Stimulated activated CD4-positive, alpha-beta T cell treated with anti-CD3 and anti-CD28 coated beads, Interleukin-15, amount 100 ng/mL, for 1 hour (primary cell): ENCODE measurements around the gene COP1.

Experiments
- DNase-seq, 2 donors: peaks; one replicate each; pipeline ENCODE4 v3.0.0-alpha.2; 2020; ENCODE audit warnings: low read depth in 1 of 2, low spot score in 1 of 2

The COP1 gene

GRCh38 chr1:175969231-175969630 lies 237.9 kb downstream of the COP1 start:
- DNase-seq = no peak

- no peak for DNase-seq
Observed at GRCh38 chr1:175968486-175969172, 238.5 kb downstream of the COP1 start.

- no peak for DNase-seq
Observed at GRCh38 chr1:175963740-175964139, 243.3 kb downstream of the COP1 start.

- no peak for DNase-seq
Observed at GRCh38 chr1:175960169-175960568, 246.9 kb downstream of the COP1 start.

GRCh38 chr1:175951627-175952026 lies 255.5 kb downstream of the COP1 start:
- DNase-seq = no peak

GRCh38 chr1:175947771-175948170 lies 259.3 kb downstream of the COP1 start:
- DNase-seq = no peak

GRCh38 chr1:175944591-175944990 lies 262.5 kb downstream of the COP1 start:
- no peak for DNase-seq

- DNase-seq = no peak
Observed at GRCh38 chr1:175941164-175941563, 265.9 kb downstream of the COP1 start.

- DNase-seq = no peak
Observed at GRCh38 chr1:175936736-175937135, 270.4 kb downstream of the COP1 start.

GRCh38 chr1:175935566-175936115 lies 271.4 kb downstream of the COP1 start:
- no peak for DNase-seq

GRCh38 chr1:175935166-175935565 lies 271.9 kb downstream of the COP1 start:
- no peak for DNase-seq

- no peak for DNase-seq
Observed at GRCh38 chr1:175933801-175934200, 273.3 kb downstream of the COP1 start.

- no peak for DNase-seq
Observed at GRCh38 chr1:175927944-175928343, 279.1 kb downstream of the COP1 start.

- no peak for DNase-seq
Observed at GRCh38 chr1:175922254-175922881, 284.7 kb downstream of the COP1 start.

GRCh38 chr1:175920381-175920780 lies 286.7 kb downstream of the COP1 start:
- no peak for DNase-seq

GRCh38 chr1:175919001-175919400 lies 288.1 kb downstream of the COP1 start:
- DNase-seq = no peak

GRCh38 chr1:175918364-175918801 lies 288.7 kb downstream of the COP1 start:
- DNase-seq = no peak

GRCh38 chr1:175914115-175914514 lies 293.0 kb downstream of the COP1 start:
- DNase-seq = no peak

- DNase-seq = no peak
Observed at GRCh38 chr1:175911138-175911537, 295.9 kb downstream of the COP1 start.

GRCh38 chr1:175906370-175906769 lies 300.7 kb downstream of the COP1 start:
- no peak for DNase-seq

- DNase-seq = no peak
Observed at GRCh38 chr1:175904808-175905207, 302.3 kb downstream of the COP1 start.

- no peak for DNase-seq
Observed at GRCh38 chr1:175902281-175902680, 304.8 kb downstream of the COP1 start.
